Right lobe of liver (tissue), 6 donors: ENCODE measurements around the gene GRM7. TPM values are rescaled to one million over a fixed set of nuclear protein-coding genes. Genes with fewer than 3 reads are reported as not detected.

Source experiments
- ATAC-seq, 4 donors: fragments of 200-7000 bp; cut with Tn5 transposase; one replicate each; pipeline ENCODE4 v1.9.1; 2020; ENCODE audit warnings: mild to moderate bottlenecking in 4 of 4, moderate library complexity in 4 of 4
- DNase-seq, 3 donors: peaks; one replicate each; pipeline ENCODE4 v3.0.0-alpha.2; 2020
- H3K27ac ChIP-seq, 3 donors: fragments of 200-600 bp; one replicate each; pipeline ENCODE4 v1.8.0; 2022
- H3K27me3 ChIP-seq, 2 donors: fragments of 200-600 bp; one replicate each; pipeline ENCODE4 v1.8.0; 2022
- H3K36me3 ChIP-seq, 4 donors: fragments of 200-600 bp; sonication (generic) in 1 of 4; one replicate each; pipeline versions ENCODE4 v1.5.1 to v1.8.0; 2017 to 2022; ENCODE audit warnings: control low read depth in 1 of 4
- H3K4me1 ChIP-seq, 4 donors: fragments of 200-600 bp; sonication (generic) in 1 of 4; one replicate each; pipeline versions ENCODE4 v1.5.1 to v1.8.0; 2017 to 2022; ENCODE audit warnings: control low read depth in 1 of 4
- H3K4me3 ChIP-seq, 3 donors: fragments of 200-600 bp; one replicate each; pipeline ENCODE4 v1.8.0; 2022
- H3K9me3 ChIP-seq, 4 donors: fragments of 200-600 bp; sonication (generic) in 1 of 4; one replicate each; pipeline versions ENCODE4 v1.5.1 to v1.8.0; 2017 to 2022; ENCODE audit warnings: control low read depth in 1 of 4
- POLR2A ChIP-seq: fragments of 450-650 bp; IDR thresholded peaks from one replicate; pipeline ENCODE4 v1.6.1; 2017; ENCODE audit warnings: antibody characterized with exemption, mild to moderate bottlenecking
- WGBS: methylation state at CpG from one replicate; pipeline ENCODE4 v1.1.6; 2018; ENCODE audit warnings: low coverage, low lambda C conversion rate; ENCODE audit not compliant: insufficient coverage; ENCODE audit errors: missing lambda C conversion rate; 5-methylcytosine and 5-hydroxymethylcytosine counted together
- intact Hi-C, 2 donors: fragments of 100-400 bp; cut with DNase I; formaldehyde crosslinking; loops; one replicate each; pipeline versions ENCODE4 v1.11.2 to v1.14.1; 2022
- total RNA-seq, 6 experiments: library from RNA; depleted of rRNA in 2 of 6; stranded (reverse); fragments of >200 nt in 2 of 6; fragmentation: NEBNext Ultra II Directional in 3 of 6; extraction: Animal tissue kit (Norgen Biotek cat#: 25700) in 3 of 6; gene quantifications; one replicate each; pipeline versions ENCODE4 v1.1.0 to v1.2.4, GENCODE V29; 2016 to 2023
- TF ChIP-seq, protein P1 (sequence below), 4 donors: fragments of 200-600 bp in 3 of 4; fragments of 450-650 bp in 1 of 4; IDR thresholded peaks; one replicate each; pipeline versions ENCODE4 v1.5.1 to v1.8.0; 2016 to 2022; ENCODE audit warnings: antibody characterized with exemption in 4 of 4, mild to moderate bottlenecking in 2 of 4
- donor health status: DM: no; HTN: yes; CAD: no.
- donor health status: DM: no; HTN: no; CAD: no.
- donor health status: DM: no; HTN: no; CAD: no.
- donor health status: DM: no; HTN: yes; CAD: no.
- donor health status: DM: no; HTN: yes; CAD: no.

The GRM7 gene
- total RNA-seq, 6 experiments from 2014 or later: 0.20 to 0.56 TPM; not detected in 4

DNA sequence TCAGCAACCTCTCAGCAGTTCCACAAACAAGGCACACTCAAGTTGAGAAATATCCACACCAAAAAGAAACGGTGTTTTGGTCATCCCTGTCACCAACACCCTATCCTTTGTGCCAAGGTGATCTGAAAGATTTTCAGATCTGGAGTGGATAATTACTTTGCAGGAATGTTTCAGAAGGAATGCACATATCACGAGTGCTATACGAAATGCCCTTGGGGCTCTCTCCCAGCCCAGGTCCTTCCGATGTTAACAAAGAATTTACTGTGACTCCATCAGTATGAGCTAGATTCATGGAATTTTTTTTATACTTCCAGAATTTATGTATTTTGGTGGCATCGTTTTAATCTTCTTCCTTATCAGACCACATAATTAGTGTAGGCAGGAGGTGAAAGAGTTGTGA is 105.0 kb downstream of the GRM7 start:
- no peak overlapping the region for H3K4me3 ChIP-seq
- H3K9me3 ChIP-seq: no peaks in the 10 kb centered on the region
- intact Hi-C loops: no loop called here
- no peaks in the 10 kb centered on the region for H3K27me3 ChIP-seq
- no peaks in the 10 kb centered on the region for H3K4me1 ChIP-seq
- H3K27ac ChIP-seq: no peak overlapping the region
- H3K36me3 ChIP-seq: no peaks in the 10 kb centered on the region
- ATAC-seq (no peak), DNase-seq (no peak)
- 53% methylated on average over 4 of the region's 5 CpGs for WGBS
- TF ChIP-seq, protein P1, sequence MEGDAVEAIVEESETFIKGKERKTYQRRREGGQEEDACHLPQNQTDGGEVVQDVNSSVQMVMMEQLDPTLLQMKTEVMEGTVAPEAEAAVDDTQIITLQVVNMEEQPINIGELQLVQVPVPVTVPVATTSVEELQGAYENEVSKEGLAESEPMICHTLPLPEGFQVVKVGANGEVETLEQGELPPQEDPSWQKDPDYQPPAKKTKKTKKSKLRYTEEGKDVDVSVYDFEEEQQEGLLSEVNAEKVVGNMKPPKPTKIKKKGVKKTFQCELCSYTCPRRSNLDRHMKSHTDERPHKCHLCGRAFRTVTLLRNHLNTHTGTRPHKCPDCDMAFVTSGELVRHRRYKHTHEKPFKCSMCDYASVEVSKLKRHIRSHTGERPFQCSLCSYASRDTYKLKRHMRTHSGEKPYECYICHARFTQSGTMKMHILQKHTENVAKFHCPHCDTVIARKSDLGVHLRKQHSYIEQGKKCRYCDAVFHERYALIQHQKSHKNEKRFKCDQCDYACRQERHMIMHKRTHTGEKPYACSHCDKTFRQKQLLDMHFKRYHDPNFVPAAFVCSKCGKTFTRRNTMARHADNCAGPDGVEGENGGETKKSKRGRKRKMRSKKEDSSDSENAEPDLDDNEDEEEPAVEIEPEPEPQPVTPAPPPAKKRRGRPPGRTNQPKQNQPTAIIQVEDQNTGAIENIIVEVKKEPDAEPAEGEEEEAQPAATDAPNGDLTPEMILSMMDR (IDR thresholded peaks at IDR 0.05): no peak
- TF ChIP-seq POLR2A: no peak

DNA sequence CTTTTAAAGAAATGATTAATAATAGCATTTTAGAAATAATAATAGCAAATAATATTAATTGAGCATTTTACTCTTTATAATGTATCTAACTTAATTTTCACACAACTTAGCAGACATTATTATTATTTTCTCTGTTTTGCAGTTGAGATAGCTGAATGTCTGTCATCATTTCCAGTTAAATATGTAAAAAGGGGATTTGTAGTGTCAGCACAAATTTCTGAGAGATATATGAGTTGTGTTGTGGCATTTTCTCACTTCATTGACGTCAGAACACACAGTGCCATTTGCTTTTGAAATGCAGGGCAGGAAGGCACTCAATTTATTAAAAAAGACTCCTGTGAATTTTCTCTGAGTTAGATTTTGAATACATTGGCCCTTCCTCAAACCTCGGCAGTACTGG is 111.0 kb downstream of the GRM7 start:
- H3K9me3 ChIP-seq: no peaks in the 10 kb centered on the region
- DNase-seq (no peak), ATAC-seq (no peak)
- H3K4me3 ChIP-seq: no peak overlapping the region
- intact Hi-C loops: no loop called here
- H3K27ac ChIP-seq: no peak overlapping the region
- no peaks in the 10 kb centered on the region for H3K36me3 ChIP-seq
- no peaks in the 10 kb centered on the region for H3K4me1 ChIP-seq
- 64% methylated on average over 2 of the region's 2 CpGs for WGBS
- TF ChIP-seq, protein P1 (IDR thresholded peaks at IDR 0.05): no peak
- TF ChIP-seq POLR2A: no peak
- no peaks in the 10 kb centered on the region for H3K27me3 ChIP-seq

DNA sequence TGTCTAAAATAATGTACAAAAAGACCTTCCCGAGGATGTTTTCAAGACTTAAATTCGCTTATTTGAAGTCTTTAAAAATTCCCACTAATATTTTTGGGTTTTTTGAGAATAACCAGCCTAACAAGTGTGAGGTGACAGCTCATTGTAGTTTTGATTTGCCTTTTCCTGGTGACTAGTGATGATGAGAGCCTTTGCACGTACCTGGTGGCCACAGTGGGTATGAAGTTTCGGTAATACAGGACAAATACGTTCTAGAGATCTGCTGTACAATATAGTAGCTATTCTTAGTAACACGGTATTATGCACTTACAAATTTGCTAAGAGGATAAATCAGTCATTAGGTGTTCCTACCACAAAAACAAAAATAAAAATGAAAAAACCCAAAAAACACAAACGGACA is 124.9 kb downstream of the GRM7 start:
- H3K9me3 ChIP-seq: no peaks in the 10 kb centered on the region
- ATAC-seq: no peak
- no peaks in the 10 kb centered on the region for H3K27me3 ChIP-seq
- no peak overlapping the region for H3K27ac ChIP-seq
- H3K4me3 ChIP-seq: no peak overlapping the region
- no peak for DNase-seq
- TF ChIP-seq, protein P1 (IDR thresholded peaks at IDR 0.05): no peak
- no peak for TF ChIP-seq POLR2A
- H3K36me3 ChIP-seq: no peaks in the 10 kb centered on the region
- H3K4me1 ChIP-seq: no peaks in the 10 kb centered on the region
- intact Hi-C loops: no loop called here
- 70% methylated on average over 7 of the region's 7 CpGs for WGBS

DNA sequence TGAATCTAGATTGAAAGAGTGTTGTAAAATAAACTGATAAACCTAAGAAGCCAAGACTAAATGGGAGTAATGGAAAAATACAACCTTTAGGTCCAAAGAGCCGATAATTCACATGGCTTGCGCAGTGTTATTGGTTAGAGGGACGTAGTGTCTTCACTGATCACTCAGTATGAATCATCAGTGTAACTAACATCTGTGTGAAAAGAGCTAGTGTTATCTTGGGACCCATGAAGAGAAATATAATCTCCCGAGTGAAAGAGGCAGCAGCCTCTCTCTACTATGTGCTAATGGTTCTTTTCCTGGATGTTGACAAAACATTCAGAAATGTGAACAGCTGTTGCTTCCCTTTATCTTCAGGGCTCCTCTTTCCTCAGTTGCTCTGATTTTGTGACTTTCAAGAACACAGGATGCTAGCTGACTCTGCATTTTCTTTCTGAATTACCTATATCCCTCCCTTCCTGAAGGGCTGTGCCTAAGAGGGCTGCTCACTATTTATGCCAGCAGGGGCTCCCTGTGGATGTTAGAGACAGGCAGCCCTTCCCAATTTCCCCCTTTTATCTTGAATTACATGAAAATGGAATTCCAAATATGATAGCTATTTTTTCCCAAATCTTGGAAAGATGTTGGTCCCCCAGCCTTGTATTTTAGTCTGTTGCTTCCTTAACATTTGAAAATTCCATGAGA is 128.8 kb downstream of the GRM7 start:
- DNase-seq: no peak
- Histone ChIP-seq H3K27ac (no peak overlapping the region), H3K9me3 (no peaks in the 10 kb centered on the region), H3K36me3 (no peaks in the 10 kb centered on the region), H3K4me3 (no peak overlapping the region), H3K4me1 (no peaks in the 10 kb centered on the region), H3K27me3 (no peaks in the 10 kb centered on the region)
- TF ChIP-seq POLR2A: no peak
- TF ChIP-seq, protein P1 (IDR thresholded peaks at IDR 0.05): no peak
- intact Hi-C loops: no loop called here
- no peak for ATAC-seq
- 38% methylated on average over 4 of the region's 4 CpGs for WGBS
